NCI-H2171 treated with DMSO at 0.1 percent for 48 hours (cell line): ENCODE measurements around the gene FOXP3.

ENCODE experiments used
- DNase-seq: peaks from one replicate; lab custom pipeline; 2025; lab: John Stamatoyannopoulos, UW

The FOXP3 gene

GRCh38 chrX:49273181-49273727 is 8.7 kb upstream of the FOXP3 start:
- no peak for DNase-seq

GRCh38 chrX:49272421-49272820 is 7.9 kb upstream of the FOXP3 start:
- no peak for DNase-seq

DNA sequence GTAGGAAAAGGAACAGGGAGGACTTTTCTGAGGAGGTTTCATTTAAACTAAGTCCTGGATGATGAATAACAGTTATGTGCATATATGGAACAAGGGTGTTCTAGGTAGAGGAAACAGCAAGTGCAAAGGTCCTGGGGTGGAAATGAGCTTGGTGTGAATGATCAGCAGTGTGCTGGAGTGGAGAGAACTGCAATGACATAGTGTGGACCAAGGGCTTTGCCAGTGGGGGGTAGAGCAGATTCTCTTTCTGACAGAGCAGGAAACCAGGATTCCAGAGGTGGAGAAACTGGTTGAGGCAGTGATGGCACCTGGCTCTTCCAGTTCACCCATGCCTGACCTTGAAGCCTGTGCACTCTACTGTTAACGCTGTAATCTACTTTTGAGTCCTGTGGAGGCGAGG is 6.8 kb upstream of the FOXP3 start:
- DNase-seq, result no peak

DNA sequence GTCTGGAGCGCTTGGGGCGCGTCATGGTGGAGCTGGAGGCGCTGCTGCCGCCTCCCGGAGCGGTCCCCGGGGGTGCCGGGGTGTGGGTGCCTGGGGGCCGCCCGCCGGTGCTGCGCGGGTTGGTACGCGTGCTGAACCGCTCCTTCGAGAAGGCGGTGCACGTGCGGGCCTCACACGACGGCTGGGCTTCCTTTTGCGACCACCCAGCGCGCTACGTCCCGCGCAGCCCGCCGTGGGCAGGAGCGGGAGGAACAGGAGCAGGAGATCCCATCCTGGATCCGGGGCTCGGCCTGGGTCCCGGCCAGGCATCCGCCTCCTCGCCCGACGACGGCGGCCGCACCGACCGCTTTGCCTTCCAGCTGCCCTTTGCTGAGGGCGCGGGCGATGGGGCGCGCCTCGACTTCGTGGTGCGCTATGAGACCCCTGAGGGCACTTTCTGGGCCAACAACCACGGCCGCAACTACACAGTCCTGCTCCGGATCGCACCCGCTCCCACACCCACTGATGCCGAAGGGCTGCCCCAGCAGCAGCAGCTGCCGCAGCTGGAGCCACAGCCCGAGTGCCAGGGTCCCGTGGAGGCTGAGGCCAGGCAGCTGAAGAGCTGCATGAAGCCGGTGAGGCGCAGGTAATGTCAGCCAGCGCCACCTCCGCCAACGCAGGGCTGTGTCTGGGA is 5.9 kb upstream of the FOXP3 start:
- no peak for DNase-seq

DNA sequence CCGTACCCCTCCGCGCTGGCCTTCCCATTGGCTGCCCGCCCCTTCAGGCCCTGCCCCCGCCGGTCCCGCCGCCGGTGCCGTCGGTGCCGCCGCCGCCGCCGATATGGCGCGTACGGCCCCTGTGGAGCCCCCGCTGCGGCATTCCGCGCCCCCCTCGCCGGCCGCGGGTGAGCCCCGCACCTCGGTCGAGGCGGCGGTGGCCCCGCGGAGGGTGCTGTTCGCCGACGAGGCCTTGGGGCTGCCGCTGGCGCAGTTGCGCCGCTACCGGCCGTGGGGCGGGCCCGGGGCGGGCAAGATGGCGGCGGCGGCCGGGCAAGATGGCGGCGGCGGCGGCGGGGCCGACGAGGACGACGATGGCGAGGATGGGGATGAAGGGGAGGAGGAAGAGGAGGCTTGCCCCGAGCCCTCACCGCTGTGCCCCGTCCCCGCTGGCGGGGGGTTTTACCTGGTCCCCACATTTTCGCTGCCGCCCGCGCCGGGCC is 5.3 kb upstream of the FOXP3 start, which contains the start of gene PPP1R3F:
PPP1R3F (plus strand) TSS at position 27 of the 482 bp plus-strand sequence; CDS start at position 104, 77 bp downstream.
- DNase-seq, result no peak

- peak; percentile 97 for DNase-seq
Observed at GRCh38 chrX:49269010-49269766, 4.7 kb upstream of the FOXP3 start.

DNA sequence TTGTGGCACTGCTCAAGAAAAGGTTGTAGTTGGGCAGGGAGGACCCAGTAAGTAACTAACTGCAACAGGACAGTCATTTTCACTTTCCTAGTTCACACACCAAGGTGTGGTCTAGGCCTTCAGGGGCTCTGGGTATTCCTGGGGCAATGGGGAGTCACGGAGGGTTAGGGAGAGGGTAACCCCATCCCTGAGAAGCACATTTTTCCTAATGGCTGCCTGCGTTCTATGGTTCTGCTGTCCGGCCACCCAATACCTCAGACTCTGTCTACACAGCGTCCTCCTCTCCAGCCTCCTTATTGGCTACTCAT is 4.1 kb upstream of the FOXP3 start:
- no peak for DNase-seq

GRCh38 chrX:49266523-49267445 is 2.3 kb upstream of the FOXP3 start:
- DNase-seq, result peak; percentile 43

GRCh38 chrX:49263631-49264030 is 879 bp downstream of the FOXP3 start:
- no peak for DNase-seq

DNA sequence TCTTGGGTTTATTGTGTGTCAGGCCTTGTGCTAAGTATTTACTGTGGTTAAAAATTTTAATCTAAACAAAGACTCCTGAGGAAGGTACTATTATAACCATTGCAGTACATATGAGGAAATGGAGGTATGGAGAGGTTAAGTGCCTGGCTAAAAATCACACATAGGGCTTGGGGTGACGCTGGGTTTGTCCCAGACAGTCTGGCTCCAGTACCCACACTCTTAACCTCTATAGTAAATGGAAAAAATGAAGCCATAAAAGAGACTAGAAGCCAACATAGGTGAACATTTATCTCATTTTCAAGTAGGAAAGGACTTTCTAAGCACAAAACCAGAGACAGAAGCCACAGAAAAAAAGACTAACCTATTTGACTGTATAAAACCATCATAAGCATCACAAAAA is 1.9 kb downstream of the FOXP3 start:
- no peak for DNase-seq

GRCh38 chrX:49260221-49260985 is 4.1 kb downstream of the FOXP3 start:
- no peak for DNase-seq

DNA sequence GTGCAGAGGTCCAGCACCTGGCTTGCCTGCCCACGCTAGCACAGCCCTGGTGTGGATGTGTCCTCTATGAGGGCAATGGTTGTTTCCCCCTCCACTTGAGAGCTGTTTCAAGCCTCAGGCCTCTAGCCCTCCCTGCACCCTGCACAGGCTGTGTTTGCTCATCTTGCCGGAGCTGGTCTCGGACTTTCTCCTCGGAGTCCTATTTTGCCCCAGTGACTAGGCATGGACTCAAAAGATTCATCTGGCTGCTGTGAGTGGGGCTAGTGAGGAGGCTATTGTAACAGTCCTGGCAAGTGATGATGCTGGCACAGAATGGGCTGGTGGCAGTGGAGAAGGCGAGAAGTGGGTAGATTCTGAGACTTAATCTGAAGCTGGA is 5.8 kb downstream of the FOXP3 start:
- no peak for DNase-seq

GRCh38 chrX:49257846-49258748 is 6.4 kb downstream of the FOXP3 start:
- DNase-seq, result no peak

DNA sequence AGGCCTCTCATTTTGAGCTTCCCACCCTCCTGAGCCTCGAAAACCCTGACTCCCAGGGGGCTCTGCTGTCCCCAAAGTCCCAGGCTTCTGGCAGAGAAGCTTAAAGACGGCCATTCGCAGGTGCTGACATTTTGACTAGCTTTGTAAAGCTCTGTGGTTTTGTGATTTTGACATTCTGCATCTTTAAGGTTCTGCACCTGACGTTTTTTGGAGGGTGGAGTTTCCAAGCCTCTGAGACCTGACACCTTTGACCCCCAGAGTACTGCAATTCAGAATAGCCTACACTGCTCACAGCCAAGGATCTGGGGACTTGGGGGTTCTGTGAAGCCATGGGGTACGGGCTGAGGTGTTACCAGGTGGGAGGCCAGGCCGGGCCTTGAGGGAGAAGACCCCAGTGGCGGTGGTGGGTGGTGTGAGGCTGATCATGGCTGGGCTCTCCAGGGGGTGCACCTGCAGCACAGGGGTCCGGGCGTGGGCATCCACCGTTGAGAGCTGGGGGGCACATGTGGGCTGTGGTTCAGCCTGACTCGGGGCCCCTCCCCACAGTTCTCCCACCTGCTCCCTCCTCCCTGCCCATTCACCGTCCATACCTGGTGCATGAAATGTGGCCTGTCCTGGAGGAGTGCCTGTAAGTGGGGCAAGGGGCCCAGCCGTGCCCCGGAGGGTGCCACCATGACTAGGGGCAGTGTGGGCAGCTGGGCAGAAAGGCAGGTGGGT is 7.3 kb downstream of the FOXP3 start:
- DNase-seq, result no peak

DNA sequence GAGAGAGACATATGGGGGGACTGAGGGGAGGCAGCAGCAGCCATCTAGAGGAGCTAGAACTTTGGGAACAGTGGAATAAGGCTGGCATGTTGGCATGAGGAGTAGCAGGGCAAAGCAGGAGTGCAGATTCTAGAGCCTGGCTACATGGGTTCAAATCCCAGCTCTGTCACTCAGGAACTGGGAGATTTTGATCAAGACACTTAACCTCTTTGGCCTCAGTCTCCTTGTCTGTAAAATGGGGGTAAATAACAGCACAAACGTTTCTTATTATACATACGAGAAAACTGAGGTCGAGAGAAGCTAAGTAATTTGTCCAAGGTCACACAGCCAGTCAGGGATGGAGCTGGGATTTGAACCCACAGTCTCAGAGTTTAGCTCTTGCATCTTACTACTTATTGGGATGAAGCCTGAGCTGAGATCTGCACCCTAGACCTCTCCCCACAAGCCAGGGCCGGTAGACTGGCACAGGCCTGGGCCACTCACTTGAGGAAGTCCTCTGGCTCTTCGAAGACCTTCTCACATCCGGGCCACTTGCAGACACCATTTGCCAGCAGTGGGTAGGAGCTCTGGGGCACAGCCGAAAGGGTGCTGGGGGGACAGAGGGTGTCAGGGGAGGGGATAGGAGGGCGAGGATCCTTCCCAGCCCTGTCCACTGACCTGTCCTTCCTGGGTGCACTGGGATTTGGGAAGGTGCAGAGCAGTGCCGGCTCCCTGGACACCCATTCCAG is 8.1 kb downstream of the FOXP3 start:
- DNase-seq, result no peak

DNA sequence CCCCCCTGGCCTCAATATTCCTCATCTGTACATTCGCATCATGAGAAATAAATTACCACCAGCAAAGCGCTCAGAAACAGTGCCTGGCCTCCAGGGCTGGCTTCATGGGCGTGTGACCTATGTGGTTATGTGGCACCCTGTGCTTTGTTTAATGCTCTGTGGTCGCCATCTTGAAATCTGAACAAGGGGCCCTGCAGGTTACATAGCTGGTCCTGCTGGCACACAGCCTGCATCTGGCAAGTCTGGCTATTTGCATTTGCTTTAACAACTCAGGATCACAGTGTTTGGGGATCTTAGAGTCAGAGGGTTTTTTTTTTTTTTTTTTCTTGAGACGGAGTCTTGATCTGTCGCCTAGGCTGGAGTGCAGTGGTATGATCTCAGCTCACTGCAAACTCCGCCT is 9.9 kb downstream of the FOXP3 start:
- no peak for DNase-seq

GRCh38 chrX:49251325-49251724 is 13.2 kb downstream of the FOXP3 start:
- DNase-seq, result no peak

- DNase-seq, result no peak
Observed at GRCh38 chrX:49250578-49250977, 13.9 kb downstream of the FOXP3 start.

DNA sequence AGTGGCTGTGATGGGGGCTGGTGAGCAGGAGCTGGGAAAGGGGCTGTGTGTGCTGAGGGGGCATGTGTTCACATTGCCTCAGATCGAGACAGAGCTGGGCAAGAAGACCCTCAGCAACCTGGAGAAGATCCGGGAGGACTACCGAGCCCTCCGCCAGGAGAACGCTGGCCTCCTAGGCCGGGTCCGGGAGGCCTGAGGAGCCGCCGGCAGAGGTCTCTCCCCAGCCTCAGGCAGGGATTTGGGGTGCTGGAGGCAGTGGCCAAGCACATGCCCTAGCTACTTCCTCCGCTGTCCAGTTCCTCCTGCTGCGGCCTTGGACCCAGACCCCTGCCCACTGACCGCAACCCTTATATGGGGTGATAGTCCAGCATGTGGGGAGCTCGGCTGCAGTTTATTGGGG is 14.4 kb downstream of the FOXP3 start:
- DNase-seq, result no peak
